Measurements from ENCODE around the gene IPO9. TPM values are rescaled to one million over a fixed set of nuclear protein-coding genes. Genes with fewer than 3 reads are reported as not detected.

The IPO9 gene
- total RNA-seq, 1 experiment from 2014 or later = 80.6 TPM

GRCh38 chr1:201880928-201881571, 52.1 kb downstream of the IPO9 start:
- H3K9ac ChIP-seq (ENCODE audit: low read length) = no peak overlapping the region
- H2AFZ ChIP-seq (ENCODE audit: low read depth, low read length, poor library complexity, severe bottlenecking) = no peak overlapping the region
- H3K9me3 ChIP-seq (ENCODE audit: control insufficient read depth in 1 of 2, insufficient read depth in 1 of 2, low read depth in 1 of 2, low read length in 2 of 2) = no peaks in the 10 kb centered on the region
- no peak overlapping the region for H3K4me3 ChIP-seq (replicated peaks in 1 of 2; ENCODE audit: low read depth in 1 of 2, low read length in 2 of 2)
- no peaks in the 10 kb centered on the region for H3K9me2 ChIP-seq (ENCODE audit: insufficient read depth)
- no TSS peak for BruUV-seq (replicated peaks)
- ATAC-seq = no peak
- ChIA-PET POLR2A (interaction anchor here (0.9 kb wide), 1 partner anchor 129 kb away, joined by 4 read pairs; the partner anchor contains the start of gene ELF3), RAD21 (ENCODE audit: low non-redundant PET in 1 of 2, low total read pairs in 2 of 2, uncharacterized antibody in 2 of 2, unreplicated experiment in 2 of 2) (interaction anchor here in 1 of 2 experiments (1.1 kb wide), 1 partner anchor 15 kb away, joined by 3 read pairs; no protein-coding TSS in a partner anchor), CTCF (interaction anchor here (1.0 to 1.6 kb wide), 4 partner anchors 12 to 91 kb away, joined by 3 to 6 read pairs (median 4); no protein-coding TSS in a partner anchor)
- no peak for DNase-seq (ENCODE audit: low read depth, low spot score)
- H3K79me2 ChIP-seq (ENCODE audit: insufficient read depth, low read length) = no peaks in the 10 kb centered on the region
- peaks cover 36 to 54% of the 10 kb centered on the region in 2 experiments for H3K4me1 ChIP-seq (ENCODE audit: control insufficient read depth in 1 of 2, insufficient read depth in 2 of 2, low read length in 2 of 2)
- no peak overlapping the region for H3K27ac ChIP-seq (ENCODE audit: low read depth, low read length)
- intact Hi-C loops (cut with micrococcal nuclease) = no loop called here
- no peak overlapping the region for H3K4me2 ChIP-seq (ENCODE audit: low read length)
- TF ChIP-seq CTCF (IDR thresholded peaks at IDR 0.05 in 2 of 3, conservative IDR thresholded peaks at IDR 0.05 in 1 of 3; ENCODE audit: borderline replicate concordance in 1 of 3, insufficient read depth in 1 of 3, low read depth in 2 of 3, low read length in 2 of 3) = no peak
- TF ChIP-seq TCF7L2 (IDR thresholded peaks at IDR 0.05; ENCODE audit: borderline replicate concordance, extremely low read depth, insufficient read depth, insufficient read length) = no peak
- no peak for TF ChIP-seq RAD21 (IDR thresholded peaks at IDR 0.05; ENCODE audit: low read depth)
- peaks cover 0 to 8% of the 10 kb centered on the region in 2 experiments; a peak in 2 of 4 replicates for H3K36me3 ChIP-seq (ENCODE audit: control insufficient read depth in 1 of 2, insufficient read depth in 2 of 2, low read length in 2 of 2)
- no peaks in the 10 kb centered on the region for H3K27me3 ChIP-seq (ENCODE audit: insufficient read depth, low read length)
- H4K20me1 ChIP-seq (ENCODE audit: insufficient read depth) = no peaks in the 10 kb centered on the region; the same call in 1 of the 2 replicates

- RAD21 ChIA-PET (ENCODE audit: low non-redundant PET in 1 of 2, low total read pairs in 2 of 2, uncharacterized antibody in 2 of 2, unreplicated experiment in 2 of 2) = no interaction called here
- TF ChIP-seq REST (IDR thresholded peaks at IDR 0.05; ENCODE audit: low read depth) (no peak), RAD21 (IDR thresholded peaks at IDR 0.05; ENCODE audit: low read depth) (no peak), CTCF (IDR thresholded peaks at IDR 0.05 in 2 of 3, conservative IDR thresholded peaks at IDR 0.05 in 1 of 3; ENCODE audit: borderline replicate concordance in 1 of 3, insufficient read depth in 1 of 3, low read depth in 2 of 3, low read length in 2 of 3) (no peak)
- no peaks in the 10 kb centered on the region for H4K20me1 ChIP-seq (ENCODE audit: insufficient read depth)
- no peak overlapping the region for H3K4me2 ChIP-seq (ENCODE audit: low read length)
- peaks cover 36 to 56% of the 10 kb centered on the region in 2 experiments for H3K4me1 ChIP-seq (ENCODE audit: control insufficient read depth in 1 of 2, insufficient read depth in 2 of 2, low read length in 2 of 2)
- POLR2A ChIA-PET = interaction anchor here (0.7 kb wide), 1 partner anchor 865 kb away, joined by 3 read pairs; no protein-coding TSS in a partner anchor
- no peak overlapping the region for H3K4me3 ChIP-seq (replicated peaks in 1 of 2; ENCODE audit: low read depth in 1 of 2, low read length in 2 of 2)
- no peaks in the 10 kb centered on the region for H3K9me2 ChIP-seq (ENCODE audit: insufficient read depth)
- DNase-seq (ENCODE audit: low read depth, low spot score) = no peak
- H3K27me3 ChIP-seq (ENCODE audit: insufficient read depth, low read length) = no peaks in the 10 kb centered on the region
- BruUV-seq (replicated peaks) = no TSS peak
- peaks cover 0 to 3% of the 10 kb centered on the region in 2 experiments; a peak in 1 of 4 replicates for H3K36me3 ChIP-seq (ENCODE audit: control insufficient read depth in 1 of 2, insufficient read depth in 2 of 2, low read length in 2 of 2)
- H3K9me3 ChIP-seq (ENCODE audit: control insufficient read depth in 1 of 2, insufficient read depth in 1 of 2, low read depth in 1 of 2, low read length in 2 of 2) = no peaks in the 10 kb centered on the region
- no peak for ATAC-seq
- CTCF ChIA-PET = interaction anchor here (0.7 to 1.6 kb wide), 3 partner anchors 60 to 659 kb away, joined by 3 to 5 read pairs (median 4); no protein-coding TSS in a partner anchor
- H3K27ac ChIP-seq (ENCODE audit: low read depth, low read length) = no peak overlapping the region
- intact Hi-C loops (cut with micrococcal nuclease) = no loop called here
- H3K79me2 ChIP-seq (ENCODE audit: insufficient read depth, low read length) = no peaks in the 10 kb centered on the region
- no peak overlapping the region for H2AFZ ChIP-seq (ENCODE audit: low read depth, low read length, poor library complexity, severe bottlenecking)
- H3K9ac ChIP-seq (ENCODE audit: low read length) = no peak overlapping the region
These were observed 52.7 kb downstream of the IPO9 start for GRCh38 chr1:201881617-201882016.
